Ovary (tissue), 3 donors: Measurements from ENCODE around the gene RGS12.

ENCODE experiments used
- EP300 ChIP-seq: sonication (generic); formaldehyde crosslinking; IDR thresholded peaks from one replicate; pipeline ENCODE4 v1.6.1; 2017; ENCODE audit warnings: antibody characterized with exemption
- TF ChIP-seq, protein P1 (sequence below), 3 donors: fragments of 450-650 bp in 2 of 3; fragments of 200-600 bp in 1 of 3; IDR thresholded peaks; one replicate each; pipeline versions ENCODE4 v1.5.1 to v1.8.0; 2016 to 2022; ENCODE audit warnings: antibody characterized with exemption in 3 of 3, mild to moderate bottlenecking in 1 of 3
- donor health status: DM: no; HTN: no; CAD: no.

DNA sequence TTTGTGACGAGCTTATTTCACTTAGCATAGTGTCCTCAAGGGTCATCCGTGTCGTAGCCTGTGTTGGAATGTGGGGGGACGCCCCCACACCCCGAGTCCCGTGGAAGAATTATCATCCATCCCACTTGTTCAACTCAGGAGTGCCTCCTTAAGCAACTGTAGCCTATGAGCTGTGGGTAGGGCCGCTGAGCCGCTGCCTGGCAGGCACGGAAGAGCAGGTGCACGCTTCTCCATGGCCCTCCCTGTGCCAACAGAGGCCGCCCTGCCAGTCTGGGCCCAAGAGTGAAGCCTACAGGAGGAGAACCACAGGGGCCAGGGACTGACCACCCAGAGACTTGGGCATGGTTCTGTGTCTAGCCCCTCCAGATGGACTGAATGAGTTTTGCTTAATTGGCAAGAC is 2.3 kb upstream of the RGS12 start:
- no peak for TF ChIP-seq EP300
- TF ChIP-seq, protein P1, sequence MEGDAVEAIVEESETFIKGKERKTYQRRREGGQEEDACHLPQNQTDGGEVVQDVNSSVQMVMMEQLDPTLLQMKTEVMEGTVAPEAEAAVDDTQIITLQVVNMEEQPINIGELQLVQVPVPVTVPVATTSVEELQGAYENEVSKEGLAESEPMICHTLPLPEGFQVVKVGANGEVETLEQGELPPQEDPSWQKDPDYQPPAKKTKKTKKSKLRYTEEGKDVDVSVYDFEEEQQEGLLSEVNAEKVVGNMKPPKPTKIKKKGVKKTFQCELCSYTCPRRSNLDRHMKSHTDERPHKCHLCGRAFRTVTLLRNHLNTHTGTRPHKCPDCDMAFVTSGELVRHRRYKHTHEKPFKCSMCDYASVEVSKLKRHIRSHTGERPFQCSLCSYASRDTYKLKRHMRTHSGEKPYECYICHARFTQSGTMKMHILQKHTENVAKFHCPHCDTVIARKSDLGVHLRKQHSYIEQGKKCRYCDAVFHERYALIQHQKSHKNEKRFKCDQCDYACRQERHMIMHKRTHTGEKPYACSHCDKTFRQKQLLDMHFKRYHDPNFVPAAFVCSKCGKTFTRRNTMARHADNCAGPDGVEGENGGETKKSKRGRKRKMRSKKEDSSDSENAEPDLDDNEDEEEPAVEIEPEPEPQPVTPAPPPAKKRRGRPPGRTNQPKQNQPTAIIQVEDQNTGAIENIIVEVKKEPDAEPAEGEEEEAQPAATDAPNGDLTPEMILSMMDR (IDR thresholded peaks at IDR 0.05) = no peak
